Measurements from ENCODE around the gene LCN1.

DNA sequence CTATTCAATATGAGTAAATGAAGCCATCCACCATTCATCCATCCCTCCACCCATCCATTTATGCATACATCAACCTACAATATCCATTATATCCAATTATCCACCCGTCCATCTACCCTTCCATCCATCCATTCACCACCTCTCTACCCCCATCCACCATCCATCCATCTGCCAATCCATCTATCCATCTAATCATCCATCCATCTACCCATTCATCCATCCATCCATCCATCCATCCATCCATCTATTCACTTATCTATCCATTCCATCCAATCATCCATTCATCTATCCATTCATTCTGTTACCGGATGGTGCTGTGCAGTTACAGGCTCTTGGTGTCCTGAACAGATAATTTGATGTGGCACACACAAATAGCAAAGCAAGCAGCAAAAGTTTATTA lies 51.0 kb downstream of the LCN1 start:
- TF ChIP-seq, protein P1, sequence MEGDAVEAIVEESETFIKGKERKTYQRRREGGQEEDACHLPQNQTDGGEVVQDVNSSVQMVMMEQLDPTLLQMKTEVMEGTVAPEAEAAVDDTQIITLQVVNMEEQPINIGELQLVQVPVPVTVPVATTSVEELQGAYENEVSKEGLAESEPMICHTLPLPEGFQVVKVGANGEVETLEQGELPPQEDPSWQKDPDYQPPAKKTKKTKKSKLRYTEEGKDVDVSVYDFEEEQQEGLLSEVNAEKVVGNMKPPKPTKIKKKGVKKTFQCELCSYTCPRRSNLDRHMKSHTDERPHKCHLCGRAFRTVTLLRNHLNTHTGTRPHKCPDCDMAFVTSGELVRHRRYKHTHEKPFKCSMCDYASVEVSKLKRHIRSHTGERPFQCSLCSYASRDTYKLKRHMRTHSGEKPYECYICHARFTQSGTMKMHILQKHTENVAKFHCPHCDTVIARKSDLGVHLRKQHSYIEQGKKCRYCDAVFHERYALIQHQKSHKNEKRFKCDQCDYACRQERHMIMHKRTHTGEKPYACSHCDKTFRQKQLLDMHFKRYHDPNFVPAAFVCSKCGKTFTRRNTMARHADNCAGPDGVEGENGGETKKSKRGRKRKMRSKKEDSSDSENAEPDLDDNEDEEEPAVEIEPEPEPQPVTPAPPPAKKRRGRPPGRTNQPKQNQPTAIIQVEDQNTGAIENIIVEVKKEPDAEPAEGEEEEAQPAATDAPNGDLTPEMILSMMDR (IDR thresholded peaks at IDR 0.05; ENCODE audit: extremely low read depth in 1 of 2, insufficient read depth in 1 of 2, low read depth in 1 of 2, low read length in 2 of 2), result no peak
- TF ChIP-seq POLR2AphosphoS5 (IDR thresholded peaks at IDR 0.05; ENCODE audit: insufficient read depth, low read depth, low read length) (no peak), POLR2A (IDR thresholded peaks at IDR 0.05; ENCODE audit: low read depth, low read length) (no peak), FOS (IDR thresholded peaks at IDR 0.05; ENCODE audit: borderline replicate concordance, insufficient read depth, low read length) (no peak), MYC (IDR thresholded peaks at IDR 0.05; ENCODE audit: low read depth, low read length) (no peak), JUN (IDR thresholded peaks at IDR 0.05; ENCODE audit: borderline replicate concordance, insufficient read depth, insufficient read length, low read depth) (no peak), EZH2 (IDR thresholded peaks at IDR 0.05; ENCODE audit: borderline replicate concordance, low read depth, low read length, severe bottlenecking) (no peak)
- TF ChIP-seq, protein P2, sequence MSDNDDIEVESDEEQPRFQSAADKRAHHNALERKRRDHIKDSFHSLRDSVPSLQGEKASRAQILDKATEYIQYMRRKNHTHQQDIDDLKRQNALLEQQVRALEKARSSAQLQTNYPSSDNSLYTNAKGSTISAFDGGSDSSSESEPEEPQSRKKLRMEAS (IDR thresholded peaks at IDR 0.05; ENCODE audit: insufficient read depth, insufficient read length), result no peak
